Left ventricle myocardium inferior (tissue), 1 donor: Measurements from ENCODE around the gene RALGPS1. TPM values are rescaled to one million over a fixed set of nuclear protein-coding genes. Genes with fewer than 3 reads are reported as not detected.

Experiments
- DNase-seq: peaks from one replicate; pipeline ENCODE4 v3.0.0-alpha.2; 2020
- H3K27ac ChIP-seq: fragments of 200-600 bp; replicated peaks from 2 replicates; pipeline ENCODE4 v1.8.0; 2021
- H3K27me3 ChIP-seq: fragments of 200-600 bp; 2 replicates; pipeline ENCODE4 v1.8.0; 2021; ENCODE audit warnings: low read depth
- H3K36me3 ChIP-seq: fragments of 200-600 bp; 2 replicates; pipeline ENCODE4 v1.8.0; 2021
- H3K4me1 ChIP-seq: fragments of 200-600 bp; 2 replicates; pipeline ENCODE4 v1.8.0; 2021
- H3K4me3 ChIP-seq: fragments of 200-600 bp; 2 replicates; pipeline ENCODE4 v1.8.0; 2021; ENCODE audit warnings: mild to moderate bottlenecking, moderate library complexity
- H3K9me3 ChIP-seq: fragments of 200-600 bp; replicated peaks from 2 replicates; pipeline ENCODE4 v1.8.0; 2021
- CTCF ChIP-seq: fragments of 200-600 bp; IDR thresholded peaks from 2 replicates; pipeline ENCODE4 v1.8.0; 2021; ENCODE audit warnings: antibody characterized with exemption, mild to moderate bottlenecking, borderline replicate concordance
- intact Hi-C: fragments of 100-400 bp; cut with micrococcal nuclease; formaldehyde crosslinking; loops from one replicate; pipeline ENCODE4 v1.11.0; 2022
- total RNA-seq: library from RNA; stranded (reverse); fragmentation: NEBNext Ultra II Directional; extraction: Animal tissue kit (Norgen Biotek cat#: 25700); gene quantifications from one replicate; pipeline ENCODE4 v1.2.1, GENCODE V29; 2021
- donor health status: DM: no; HTN: yes; CAD: no; lungs with severe emphysema.

Gene RALGPS1
- total RNA-seq, 1 donor from 2014 or later, result 18.9 TPM

- DNase-seq, result no peak
- H3K4me1 ChIP-seq, result peaks cover 45% of the 10 kb centered on the region
- no peaks in the 10 kb centered on the region for H3K9me3 ChIP-seq
- TF ChIP-seq CTCF, result no peak
- no peak overlapping the region for H3K4me3 ChIP-seq
- intact Hi-C loops, result no loop called here
- H3K27ac ChIP-seq, result no peak overlapping the region
- H3K27me3 ChIP-seq, result no peaks in the 10 kb centered on the region
- peaks cover 58% of the 10 kb centered on the region for H3K36me3 ChIP-seq
Measured at GRCh38 chr9:127087836-127088235, 173.3 kb downstream of the RALGPS1 start.

GRCh38 chr9:127088724-127089615 lies 174.4 kb downstream of the RALGPS1 start:
- intact Hi-C loops, result no loop called here
- H3K9me3 ChIP-seq, result no peaks in the 10 kb centered on the region
- TF ChIP-seq CTCF, result no peak
- H3K4me3 ChIP-seq, result no peak overlapping the region
- H3K36me3 ChIP-seq, result peaks cover 66% of the 10 kb centered on the region
- peak overlapping the region; percentile 65 for H3K27ac ChIP-seq
- H3K4me1 ChIP-seq, result peaks cover 35% of the 10 kb centered on the region
- no peaks in the 10 kb centered on the region for H3K27me3 ChIP-seq
- no peak for DNase-seq

DNA sequence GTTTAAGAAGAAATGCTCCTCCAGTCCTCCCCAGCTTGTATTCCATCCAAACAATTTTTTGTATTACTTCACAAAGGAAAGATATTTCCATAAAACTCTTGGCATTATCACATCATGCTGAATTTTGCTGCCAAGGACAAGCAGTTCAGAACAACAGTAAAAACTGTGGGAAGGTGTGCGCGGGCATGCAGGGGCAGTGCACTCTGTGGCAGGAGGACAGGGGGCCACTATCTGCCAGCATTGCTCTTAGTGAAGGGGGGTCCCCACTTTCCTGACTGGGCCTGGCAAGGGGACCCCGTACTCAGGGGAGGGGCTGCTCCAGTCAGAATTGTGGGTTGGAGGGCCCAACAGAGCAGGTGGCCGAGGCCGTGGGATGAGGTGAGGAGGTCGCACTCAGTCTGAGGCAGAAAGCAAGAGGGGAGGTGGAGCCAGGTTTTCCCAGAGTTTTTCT lies 175.1 kb downstream of the RALGPS1 start:
- no peak for TF ChIP-seq CTCF
- Histone ChIP-seq H3K27ac (peak overlapping the region; percentile 65), H3K27me3 (no peaks in the 10 kb centered on the region), H3K4me1 (peaks cover 35% of the 10 kb centered on the region), H3K9me3 (no peaks in the 10 kb centered on the region), H3K36me3 (peaks cover 71% of the 10 kb centered on the region), H3K4me3 (no peak overlapping the region)
- no peak for DNase-seq
- intact Hi-C loops, result no loop called here

DNA sequence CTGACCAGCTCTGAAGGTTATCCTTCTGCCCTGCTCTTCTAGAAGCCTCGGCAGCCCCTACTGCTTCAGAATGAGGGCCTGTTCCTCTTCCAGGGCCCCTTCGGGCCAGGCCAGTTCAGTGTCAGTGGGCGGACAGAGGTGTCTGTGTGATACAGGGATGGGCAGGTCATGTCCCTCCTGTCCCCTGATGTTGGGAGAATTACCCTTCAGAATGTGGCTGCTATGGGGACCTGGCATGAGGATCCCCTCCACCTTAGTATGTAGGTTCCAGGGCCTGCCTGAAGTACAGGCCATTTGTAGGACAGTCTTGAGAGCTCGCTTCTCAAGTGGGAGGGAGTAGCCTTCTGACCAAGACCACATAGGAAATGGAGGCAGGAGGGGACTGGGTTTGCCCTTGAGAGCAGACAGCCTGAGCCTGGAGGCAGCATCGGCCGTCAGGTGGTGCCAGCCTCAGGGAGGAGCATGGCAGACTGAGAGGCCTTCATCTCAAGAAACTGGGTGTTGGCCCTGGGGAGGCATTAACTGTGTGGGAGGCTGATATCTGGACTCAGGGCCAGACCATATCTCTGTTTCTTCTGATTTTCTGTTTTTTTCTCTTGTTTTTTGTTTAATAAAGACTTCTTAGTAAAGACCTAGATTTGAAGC lies 175.9 kb downstream of the RALGPS1 start:
- H3K27ac ChIP-seq, result peak overlapping the region; percentile 65
- H3K4me3 ChIP-seq, result no peak overlapping the region
- peaks cover 31% of the 10 kb centered on the region for H3K4me1 ChIP-seq
- TF ChIP-seq CTCF, result no peak
- intact Hi-C loops, result no loop called here
- H3K36me3 ChIP-seq, result peaks cover 71% of the 10 kb centered on the region
- no peak for DNase-seq
- no peaks in the 10 kb centered on the region for H3K27me3 ChIP-seq
- no peaks in the 10 kb centered on the region for H3K9me3 ChIP-seq

DNA sequence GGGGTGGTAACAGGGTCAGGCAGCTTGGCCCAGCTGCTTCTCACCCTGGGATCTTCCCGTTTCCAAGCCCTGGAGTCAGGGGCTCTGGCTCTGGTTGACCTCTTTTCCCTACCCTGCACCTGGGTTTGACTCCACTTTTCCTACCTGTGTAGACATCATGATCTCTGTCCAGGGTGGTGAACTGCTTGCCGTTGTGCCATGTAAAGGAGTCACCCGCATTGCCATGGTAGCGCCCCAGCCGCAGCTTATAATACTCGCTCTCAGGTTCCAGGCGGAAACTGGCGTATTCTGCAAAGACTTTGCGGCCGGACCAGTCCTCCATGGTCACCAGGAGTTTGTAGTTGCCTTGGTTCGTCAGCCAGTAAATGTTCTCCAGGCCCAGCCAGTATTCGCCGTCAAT lies 176.9 kb downstream of the RALGPS1 start:
- no peak for TF ChIP-seq CTCF
- peaks cover 71% of the 10 kb centered on the region for H3K36me3 ChIP-seq
- H3K9me3 ChIP-seq, result no peaks in the 10 kb centered on the region
- no peaks in the 10 kb centered on the region for H3K27me3 ChIP-seq
- intact Hi-C loops, result no loop called here
- DNase-seq, result no peak
- H3K4me3 ChIP-seq, result no peak overlapping the region
- H3K27ac ChIP-seq, result peak overlapping the region; percentile 65
- H3K4me1 ChIP-seq, result peaks cover 40% of the 10 kb centered on the region
